ENCODE data around the gene PSAP.

The PSAP gene

DNA sequence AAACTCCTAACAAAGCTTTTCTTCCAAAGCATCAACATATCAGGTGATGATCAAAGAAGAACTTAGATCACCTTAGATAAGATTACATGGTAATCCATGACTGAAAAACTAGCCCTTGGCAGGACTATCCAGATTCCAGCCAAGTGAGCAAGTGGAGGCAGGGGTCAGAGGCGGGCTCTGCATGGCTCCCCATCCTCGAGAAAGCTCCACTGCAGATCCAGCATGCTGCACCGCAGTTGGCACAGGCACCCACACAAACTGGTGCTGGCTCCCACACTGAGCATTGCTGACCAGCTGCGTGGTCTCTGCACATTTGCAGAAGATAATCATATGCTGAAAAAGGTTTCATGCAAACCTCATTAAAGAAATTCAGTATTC is 10.1 kb downstream of the PSAP start:
- TF ChIP-seq EZH2 (optimal IDR thresholded peaks at IDR 0.05; ENCODE audit: low read depth, low read length), result no peak
- TF ChIP-seq, protein P1, sequence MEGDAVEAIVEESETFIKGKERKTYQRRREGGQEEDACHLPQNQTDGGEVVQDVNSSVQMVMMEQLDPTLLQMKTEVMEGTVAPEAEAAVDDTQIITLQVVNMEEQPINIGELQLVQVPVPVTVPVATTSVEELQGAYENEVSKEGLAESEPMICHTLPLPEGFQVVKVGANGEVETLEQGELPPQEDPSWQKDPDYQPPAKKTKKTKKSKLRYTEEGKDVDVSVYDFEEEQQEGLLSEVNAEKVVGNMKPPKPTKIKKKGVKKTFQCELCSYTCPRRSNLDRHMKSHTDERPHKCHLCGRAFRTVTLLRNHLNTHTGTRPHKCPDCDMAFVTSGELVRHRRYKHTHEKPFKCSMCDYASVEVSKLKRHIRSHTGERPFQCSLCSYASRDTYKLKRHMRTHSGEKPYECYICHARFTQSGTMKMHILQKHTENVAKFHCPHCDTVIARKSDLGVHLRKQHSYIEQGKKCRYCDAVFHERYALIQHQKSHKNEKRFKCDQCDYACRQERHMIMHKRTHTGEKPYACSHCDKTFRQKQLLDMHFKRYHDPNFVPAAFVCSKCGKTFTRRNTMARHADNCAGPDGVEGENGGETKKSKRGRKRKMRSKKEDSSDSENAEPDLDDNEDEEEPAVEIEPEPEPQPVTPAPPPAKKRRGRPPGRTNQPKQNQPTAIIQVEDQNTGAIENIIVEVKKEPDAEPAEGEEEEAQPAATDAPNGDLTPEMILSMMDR (IDR thresholded peaks at IDR 0.05; ENCODE audit: low read length), result no peak
- TF ChIP-seq EZH2phosphoT487 (IDR thresholded peaks at IDR 0.05; ENCODE audit: low read length), result no peak
- DNase-seq, result no peak
- 0 out of 2 replicates have a peak, but pooled peaks cover under 1% of the 10 kb centered on the region for H3K36me3 ChIP-seq (replicated peaks; ENCODE audit: insufficient read depth, low read length)
- no peaks in the 10 kb centered on the region for H3F3A ChIP-seq (ENCODE audit: insufficient read depth, low read length)
- no peaks in the 10 kb centered on the region for H3K9me2 ChIP-seq (replicated peaks; ENCODE audit: insufficient read depth, low read length)
- H2AFZ ChIP-seq (ENCODE audit: low read length), result no peak overlapping the region
- H3K27ac ChIP-seq (ENCODE audit: low read length), result no peak overlapping the region
- no peak overlapping the region for H3K4me3 ChIP-seq (ENCODE audit: low read length)
- H3K4me2 ChIP-seq (ENCODE audit: low read depth, low read length), result no peak overlapping the region
- peaks cover 16% of the 10 kb centered on the region for H3K4me1 ChIP-seq (ENCODE audit: low read length)
- peaks cover 100% of the 10 kb centered on the region for H3K79me2 ChIP-seq (ENCODE audit: low read length)
- no peaks in the 10 kb centered on the region for H3K9me3 ChIP-seq (replicated peaks; ENCODE audit: insufficient read depth, low read length)
- no peaks in the 10 kb centered on the region for H3K27me3 ChIP-seq (replicated peaks; ENCODE audit: insufficient read depth, low read length)
- H3K9ac ChIP-seq (ENCODE audit: low read length), result no peak overlapping the region
- peaks cover 45% of the 10 kb centered on the region for H4K20me1 ChIP-seq (ENCODE audit: insufficient read depth, low read length)

DNA sequence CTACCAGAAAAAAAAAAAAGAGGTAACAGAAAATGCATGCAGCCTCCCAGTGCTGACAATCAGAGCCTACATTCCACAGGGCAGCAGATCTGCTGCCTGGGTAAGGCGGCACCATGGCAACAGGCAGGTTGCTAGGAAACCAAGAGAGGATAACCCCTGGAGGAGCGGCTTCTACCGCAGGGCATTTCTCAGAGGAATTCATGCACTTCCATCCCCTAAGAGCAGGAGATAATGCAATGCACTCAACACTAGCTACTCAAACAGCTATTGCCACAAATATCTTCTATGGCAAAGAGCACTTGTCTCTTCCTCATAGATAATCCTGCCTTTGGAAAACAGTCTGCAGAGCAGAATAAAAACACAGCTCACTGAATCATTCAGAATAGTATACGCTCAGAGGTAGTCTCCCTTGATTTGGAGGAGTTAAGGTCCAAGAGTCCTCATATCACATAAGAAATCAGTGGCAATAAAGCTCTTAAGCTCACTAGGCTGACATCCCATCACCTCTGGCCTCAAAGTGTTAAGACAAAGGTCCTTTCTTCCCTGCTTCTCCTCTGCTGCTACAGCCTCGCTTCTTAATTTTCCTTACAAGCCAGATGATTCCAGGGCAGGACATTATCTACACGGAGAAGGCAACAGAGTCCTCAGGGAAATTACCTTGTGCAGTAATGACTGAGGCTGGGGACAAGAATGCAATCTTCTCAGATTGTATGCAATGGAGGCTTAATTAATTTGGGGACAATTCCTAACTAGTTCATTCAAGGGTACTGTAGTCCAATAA is 10.7 kb downstream of the PSAP start:
- Histone ChIP-seq H3K9me2 (replicated peaks; ENCODE audit: insufficient read depth, low read length) (no peaks in the 10 kb centered on the region), H3K27me3 (replicated peaks; ENCODE audit: insufficient read depth, low read length) (no peaks in the 10 kb centered on the region), H3F3A (ENCODE audit: insufficient read depth, low read length) (no peaks in the 10 kb centered on the region), H3K36me3 (replicated peaks; ENCODE audit: insufficient read depth, low read length) (0 out of 2 replicates have a peak, but pooled peaks cover 3% of the 10 kb centered on the region), H3K4me2 (ENCODE audit: low read depth, low read length) (no peak overlapping the region), H3K9ac (ENCODE audit: low read length) (no peak overlapping the region), H4K20me1 (ENCODE audit: insufficient read depth, low read length) (peaks cover 39% of the 10 kb centered on the region), H3K4me3 (ENCODE audit: low read length) (no peak overlapping the region), H3K9me3 (replicated peaks; ENCODE audit: insufficient read depth, low read length) (no peaks in the 10 kb centered on the region), H3K27ac (ENCODE audit: low read length) (no peak overlapping the region), H2AFZ (ENCODE audit: low read length) (no peak overlapping the region), H3K79me2 (ENCODE audit: low read length) (peaks cover 100% of the 10 kb centered on the region), H3K4me1 (ENCODE audit: low read length) (peaks cover 16% of the 10 kb centered on the region)
- no peak for DNase-seq
- TF ChIP-seq, protein P1 (IDR thresholded peaks at IDR 0.05; ENCODE audit: low read length), result no peak
- no peak for TF ChIP-seq EZH2phosphoT487 (IDR thresholded peaks at IDR 0.05; ENCODE audit: low read length)

DNA sequence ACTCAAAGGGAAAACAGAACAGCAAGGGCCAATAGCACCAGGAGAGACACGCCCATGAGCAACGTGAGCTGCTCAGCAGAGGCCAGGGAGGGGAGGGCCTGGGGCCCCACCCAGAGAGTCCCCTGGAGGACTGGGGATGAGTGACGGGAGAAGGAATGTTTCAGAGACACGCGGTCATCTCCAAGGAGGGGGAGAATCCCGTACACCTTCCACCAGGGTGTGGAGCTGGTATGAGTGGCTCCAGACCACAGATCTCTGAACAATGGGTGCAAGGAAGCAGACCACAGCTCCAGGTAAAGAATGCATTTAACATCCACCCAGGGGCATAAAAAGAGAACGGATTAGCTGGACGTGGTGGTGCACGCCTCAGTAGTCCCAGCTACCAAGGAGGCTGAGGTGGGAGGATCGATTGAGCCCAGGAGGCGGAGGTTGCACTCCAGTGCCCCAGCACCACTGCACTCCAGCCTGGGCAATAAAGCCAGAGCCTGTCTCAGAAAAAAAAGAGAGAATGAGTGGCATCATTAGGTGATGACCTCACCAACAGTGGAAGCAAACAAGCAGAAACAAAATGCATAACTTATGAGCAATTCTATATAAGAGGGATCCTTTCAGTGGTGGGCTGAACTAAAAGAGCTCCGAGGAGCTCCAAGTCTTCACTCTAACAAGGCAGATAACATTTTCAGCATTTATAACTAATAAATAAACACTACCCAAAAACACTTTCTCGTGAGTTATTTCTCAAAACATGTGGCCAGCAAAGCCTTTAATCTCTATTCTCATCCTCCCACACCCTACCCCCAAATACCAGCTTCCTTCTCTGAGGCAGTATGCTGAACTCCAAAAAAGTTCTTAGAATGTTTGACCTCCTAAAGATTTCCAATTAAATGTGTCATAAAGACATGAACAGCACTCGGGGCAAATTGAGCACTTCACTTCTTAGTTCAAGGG is 12.5 kb downstream of the PSAP start:
- Histone ChIP-seq H3F3A (ENCODE audit: insufficient read depth, low read length) (no peaks in the 10 kb centered on the region), H3K9me3 (replicated peaks; ENCODE audit: insufficient read depth, low read length) (no peaks in the 10 kb centered on the region), H3K79me2 (ENCODE audit: low read length) (peaks cover 98% of the 10 kb centered on the region), H3K4me3 (ENCODE audit: low read length) (no peak overlapping the region), H3K9ac (ENCODE audit: low read length) (no peak overlapping the region), H3K4me2 (ENCODE audit: low read depth, low read length) (no peak overlapping the region), H3K4me1 (ENCODE audit: low read length) (peaks cover 18% of the 10 kb centered on the region), H3K9me2 (replicated peaks; ENCODE audit: insufficient read depth, low read length) (no peaks in the 10 kb centered on the region), H4K20me1 (ENCODE audit: insufficient read depth, low read length) (peaks cover 36% of the 10 kb centered on the region), H3K27ac (ENCODE audit: low read length) (no peak overlapping the region), H3K27me3 (replicated peaks; ENCODE audit: insufficient read depth, low read length) (no peaks in the 10 kb centered on the region), H3K36me3 (replicated peaks; ENCODE audit: insufficient read depth, low read length) (peaks cover 3% of the 10 kb centered on the region; the same call in 1 of the 2 replicates), H2AFZ (ENCODE audit: low read length) (no peak overlapping the region)
- no peak for DNase-seq
- TF ChIP-seq EZH2 (optimal IDR thresholded peaks at IDR 0.05; ENCODE audit: low read depth, low read length) (no peak), EZH2phosphoT487 (IDR thresholded peaks at IDR 0.05; ENCODE audit: low read length) (no peak)
- TF ChIP-seq, protein P1 (IDR thresholded peaks at IDR 0.05; ENCODE audit: low read length), result no peak

Data from MM.1S (cell line).